Measurements from ENCODE around the gene SLC10A6.
"Not testable (repeated sequence)": the region's sequence is repeated elsewhere in the genome, so short reads cannot be mapped to it uniquely, and the experiment has no call there.

Gene SLC10A6, protein sequence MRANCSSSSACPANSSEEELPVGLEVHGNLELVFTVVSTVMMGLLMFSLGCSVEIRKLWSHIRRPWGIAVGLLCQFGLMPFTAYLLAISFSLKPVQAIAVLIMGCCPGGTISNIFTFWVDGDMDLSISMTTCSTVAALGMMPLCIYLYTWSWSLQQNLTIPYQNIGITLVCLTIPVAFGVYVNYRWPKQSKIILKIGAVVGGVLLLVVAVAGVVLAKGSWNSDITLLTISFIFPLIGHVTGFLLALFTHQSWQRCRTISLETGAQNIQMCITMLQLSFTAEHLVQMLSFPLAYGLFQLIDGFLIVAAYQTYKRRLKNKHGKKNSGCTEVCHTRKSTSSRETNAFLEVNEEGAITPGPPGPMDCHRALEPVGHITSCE

DNA sequence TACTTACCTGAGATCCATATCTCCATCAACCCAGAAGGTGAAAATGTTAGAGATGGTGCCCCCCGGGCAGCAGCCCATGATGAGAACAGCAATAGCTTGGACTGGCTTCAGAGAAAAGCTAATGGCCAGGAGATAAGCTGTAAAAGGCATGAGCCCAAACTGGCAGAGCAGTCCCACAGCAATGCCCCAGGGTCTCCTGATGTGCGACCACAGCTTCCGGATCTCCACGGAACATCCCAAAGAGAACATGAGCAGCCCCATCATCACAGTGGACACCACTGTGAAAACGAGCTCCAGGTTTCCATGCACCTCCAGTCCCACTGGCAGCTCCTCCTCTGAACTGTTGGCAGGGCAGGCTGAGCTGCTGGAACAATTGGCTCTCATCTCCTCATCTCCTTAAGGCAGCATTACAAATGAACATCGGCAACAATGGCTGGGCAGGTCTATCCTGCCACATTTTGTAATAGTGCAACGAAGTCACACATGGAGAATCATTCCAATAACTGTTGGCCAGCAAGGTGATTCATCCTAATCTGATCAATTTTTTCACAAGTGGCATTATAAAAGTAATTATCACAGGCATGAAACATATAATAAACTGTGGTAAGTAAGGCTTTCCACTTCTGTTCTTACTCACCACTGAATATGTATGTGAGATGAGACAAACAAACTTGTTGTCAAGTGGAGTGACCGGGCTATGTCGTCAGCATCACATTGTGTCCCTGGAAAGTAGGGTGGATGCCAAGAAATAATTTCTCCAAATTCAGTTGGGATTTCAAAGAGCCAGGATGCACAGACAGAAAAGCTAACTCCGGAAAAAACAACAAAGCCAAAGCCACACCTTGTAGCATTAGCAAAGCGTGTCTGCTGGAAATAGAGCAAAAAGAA, at the start of gene SLC10A6:
TSS of gene SLC10A6 (minus strand) at position 653 of the 888 bp plus-strand sequence. CDS start at position 384, 269 bp downstream.
- DNase-seq (ENCODE audit: low read depth) = no peak

DNA sequence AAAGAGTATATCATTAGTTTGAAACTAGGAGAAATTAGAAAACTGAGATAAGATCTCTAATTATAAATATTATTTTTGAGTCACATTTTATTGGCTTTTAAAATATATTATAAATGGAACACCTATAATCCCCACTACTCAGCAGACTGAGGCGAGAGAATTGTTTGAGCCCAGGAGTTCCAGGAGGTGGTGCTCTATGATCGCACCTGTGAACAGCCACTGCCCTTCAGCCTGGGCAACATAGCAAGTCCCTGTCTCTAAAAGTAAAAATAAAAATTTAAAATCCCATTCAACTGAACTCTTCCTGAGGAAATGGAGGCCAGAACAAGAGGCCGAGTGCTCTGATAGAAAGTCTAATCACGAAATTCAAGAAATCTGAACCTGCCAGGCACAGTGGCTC, 49.4 kb upstream of the SLC10A6 start:
- no peak for DNase-seq (ENCODE audit: low read depth)

DNA sequence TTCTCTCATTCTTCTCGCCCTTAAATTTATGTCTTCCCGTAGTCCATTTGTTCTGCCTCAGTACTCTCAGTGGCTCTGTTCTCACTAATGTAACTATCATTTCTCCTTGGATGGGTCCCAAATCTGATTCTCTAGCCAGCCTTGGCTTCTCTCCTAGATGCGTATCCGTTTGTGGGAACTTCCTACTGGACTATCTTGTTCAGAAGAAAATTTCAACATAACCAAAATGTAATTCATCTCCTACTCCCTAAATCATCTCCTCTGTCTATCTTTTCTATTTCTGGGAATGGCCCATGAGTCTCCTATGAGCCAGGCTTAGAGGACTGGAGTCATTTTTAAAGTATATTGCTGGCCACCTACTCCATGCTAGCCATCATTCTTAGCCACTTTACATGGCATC, 47.4 kb upstream of the SLC10A6 start:
- no peak for DNase-seq (ENCODE audit: low read depth)

DNA sequence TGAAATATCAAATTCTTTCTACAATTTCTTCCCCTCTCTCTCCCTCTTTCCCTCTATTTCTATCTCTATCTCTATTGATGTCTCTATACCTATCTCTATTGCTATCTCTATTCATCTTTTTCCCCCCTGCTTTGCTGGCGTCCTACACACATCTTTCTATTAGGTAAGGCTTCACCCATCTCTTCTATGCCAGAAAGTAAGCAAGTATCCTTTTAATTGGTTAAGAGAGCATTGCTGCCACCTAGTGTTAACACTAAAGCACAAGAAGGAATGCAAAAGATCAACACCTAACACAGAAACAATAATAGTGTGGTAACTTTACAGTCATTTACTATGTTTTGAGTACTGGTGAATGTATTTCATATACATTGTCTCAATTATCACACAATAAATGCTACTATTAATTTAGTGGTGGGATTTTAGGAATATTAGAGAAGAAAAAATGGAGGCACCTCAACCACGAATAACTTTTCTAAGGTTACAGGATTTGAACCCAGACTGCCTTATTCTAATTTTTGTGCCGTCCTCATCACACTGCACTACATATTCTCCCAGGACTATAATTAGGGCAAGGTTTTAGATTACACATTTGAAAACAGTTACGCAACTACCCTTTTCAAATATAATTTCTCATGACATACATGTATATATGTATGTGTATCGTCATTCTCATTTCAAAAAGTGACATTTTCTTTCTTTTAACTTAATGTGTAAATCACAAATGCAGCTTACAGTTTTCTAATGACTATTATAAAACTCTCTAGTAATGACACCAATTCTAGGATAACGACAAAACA, 46.7 kb upstream of the SLC10A6 start:
- no peak for DNase-seq (ENCODE audit: low read depth)

DNA sequence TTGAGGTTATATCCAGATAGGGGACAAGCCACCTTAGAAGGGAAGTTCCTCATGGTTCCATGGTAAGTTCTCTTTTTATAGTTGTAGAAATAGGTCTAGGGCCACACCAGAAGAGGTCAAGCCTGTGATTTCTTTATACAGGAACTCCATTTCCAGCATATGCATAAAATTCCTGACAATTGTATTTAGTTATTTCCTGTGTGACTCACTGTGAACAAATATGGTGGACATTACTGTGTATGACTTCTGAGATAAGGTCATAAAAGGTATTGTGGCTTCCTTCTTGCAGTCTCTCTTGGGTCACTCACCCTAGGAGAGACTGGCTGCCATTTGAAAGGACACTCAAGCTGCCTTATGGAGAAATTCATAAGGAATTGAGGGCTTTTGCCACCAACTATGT, 45.3 kb upstream of the SLC10A6 start:
- no peak for DNase-seq (ENCODE audit: low read depth)

DNA sequence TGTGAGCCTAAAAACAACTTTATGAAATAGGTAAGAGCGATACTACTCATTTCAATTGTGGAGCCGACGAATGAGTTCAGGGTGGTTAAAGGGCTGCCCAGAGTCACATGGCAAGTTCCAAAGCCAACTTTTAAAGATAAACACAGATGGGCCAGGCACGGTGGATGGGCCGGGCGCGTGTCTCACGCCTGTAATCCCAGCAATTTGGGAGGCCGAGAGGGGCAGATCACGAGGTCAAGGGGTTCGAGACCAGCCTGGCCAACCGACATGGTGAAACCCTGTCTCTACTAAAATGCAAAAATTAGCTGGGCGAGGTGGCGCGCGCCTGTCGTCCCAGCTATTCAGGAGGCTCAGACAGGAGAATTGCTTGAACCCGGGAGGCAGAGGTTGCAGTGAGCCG, 44.0 kb upstream of the SLC10A6 start:
- DNase-seq (ENCODE audit: low read depth) = no peak

DNA sequence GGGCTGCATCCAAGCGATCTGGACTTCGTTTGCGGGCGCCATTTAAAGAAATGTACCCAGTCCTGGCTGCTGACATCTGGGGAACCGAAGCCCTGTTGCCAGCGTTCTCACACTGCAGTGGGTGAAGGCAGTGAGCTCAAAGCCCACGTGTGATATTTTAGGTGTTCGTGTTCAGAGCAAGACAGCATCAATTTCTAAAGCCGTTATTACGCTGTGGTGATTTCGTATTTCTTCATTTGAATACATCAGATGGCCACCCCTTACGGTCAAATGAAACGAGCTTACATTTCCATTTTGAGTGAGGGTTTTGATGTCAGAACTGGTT, 43.4 kb upstream of the SLC10A6 start:
- DNase-seq (ENCODE audit: low read depth) = no peak

DNA sequence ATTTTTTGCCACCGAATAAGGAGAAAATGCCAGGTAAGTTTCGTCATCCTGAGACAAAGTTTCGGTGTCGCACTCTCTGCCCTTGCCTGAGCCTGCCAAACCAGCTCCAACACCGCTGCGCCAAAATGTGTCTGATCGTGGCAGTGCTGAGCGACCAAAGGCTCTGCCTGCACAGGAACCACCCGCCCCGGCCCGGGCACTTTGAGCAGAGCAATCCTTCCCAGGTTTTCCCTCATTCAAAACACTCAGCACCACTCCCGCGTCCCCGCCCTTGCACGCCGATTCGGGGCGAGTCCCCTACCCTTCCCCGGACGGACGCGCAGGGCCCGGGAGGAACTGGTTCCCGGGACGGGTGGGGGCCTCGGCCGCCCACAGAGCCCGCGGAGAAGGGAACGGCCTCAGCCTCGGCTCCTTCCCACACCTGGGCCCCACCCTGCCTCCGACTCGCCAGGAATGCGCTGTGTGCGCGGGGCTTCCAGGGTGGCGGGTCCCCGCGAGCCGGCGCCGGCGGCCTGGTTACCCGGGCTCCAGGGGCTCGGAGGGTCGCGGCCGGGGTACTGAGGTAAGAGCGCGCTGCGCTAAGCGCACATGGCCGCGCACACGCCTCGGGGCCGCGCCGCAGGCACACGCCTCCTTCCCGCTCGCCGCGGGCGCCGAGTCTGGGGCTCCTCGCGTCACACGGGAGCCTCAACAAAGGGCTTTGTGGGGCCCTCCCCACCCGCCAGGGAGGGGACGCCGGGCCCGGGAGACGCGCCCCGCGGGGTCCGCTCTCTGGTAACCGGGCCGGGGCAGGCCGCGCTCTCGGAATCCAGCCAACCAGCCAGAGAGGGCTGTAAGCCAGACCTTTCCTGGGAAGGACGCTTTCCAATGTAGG, 42.8 kb upstream of the SLC10A6 start, which contains the start of gene C4orf36:
TSS of gene C4orf36 (minus strand) at position 661 of the 874 bp plus-strand sequence. CDS start 902 bp downstream, outside the sequence.
- DNase-seq (ENCODE audit: low read depth) = no peak

DNA sequence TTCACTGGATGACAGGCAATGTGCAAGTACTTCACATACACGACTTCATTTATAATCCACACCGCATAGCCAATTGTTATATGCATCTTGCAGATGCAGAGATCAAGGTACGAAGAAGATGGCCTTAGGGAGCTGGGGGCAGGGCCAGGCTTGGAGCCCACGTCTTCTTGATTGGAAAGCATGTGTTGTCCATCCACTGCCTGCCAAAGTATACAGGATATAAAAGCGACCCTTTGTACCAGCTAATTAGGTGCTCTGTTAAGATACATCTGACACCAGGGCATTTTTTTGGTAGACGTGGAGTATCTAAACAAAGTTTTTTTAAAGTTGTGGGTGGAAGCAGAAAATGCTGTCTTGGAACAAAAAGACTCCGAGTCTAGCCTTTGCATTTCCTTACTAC, 41.6 kb upstream of the SLC10A6 start:
- DNase-seq (ENCODE audit: low read depth) = no peak

DNA sequence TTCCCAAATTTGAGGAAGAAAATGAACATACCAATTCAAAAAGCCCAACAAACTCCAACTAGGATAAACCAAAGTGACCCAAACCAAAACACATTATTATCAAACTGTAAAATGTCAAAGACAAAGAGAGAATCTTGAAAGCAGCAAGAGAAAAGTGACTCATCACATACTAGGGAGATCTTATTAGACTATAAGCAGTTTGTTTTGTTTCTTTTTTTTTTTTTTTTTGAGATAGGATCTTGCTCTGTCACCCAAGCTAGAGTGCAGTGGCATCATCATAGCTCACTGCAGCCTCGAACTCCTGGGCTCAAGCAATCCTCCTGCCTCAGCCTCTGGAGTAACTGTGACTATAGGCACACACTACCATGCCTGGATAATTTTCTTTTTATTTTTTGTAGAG, 30.5 kb upstream of the SLC10A6 start:
- DNase-seq (ENCODE audit: low read depth) = no peak

DNA sequence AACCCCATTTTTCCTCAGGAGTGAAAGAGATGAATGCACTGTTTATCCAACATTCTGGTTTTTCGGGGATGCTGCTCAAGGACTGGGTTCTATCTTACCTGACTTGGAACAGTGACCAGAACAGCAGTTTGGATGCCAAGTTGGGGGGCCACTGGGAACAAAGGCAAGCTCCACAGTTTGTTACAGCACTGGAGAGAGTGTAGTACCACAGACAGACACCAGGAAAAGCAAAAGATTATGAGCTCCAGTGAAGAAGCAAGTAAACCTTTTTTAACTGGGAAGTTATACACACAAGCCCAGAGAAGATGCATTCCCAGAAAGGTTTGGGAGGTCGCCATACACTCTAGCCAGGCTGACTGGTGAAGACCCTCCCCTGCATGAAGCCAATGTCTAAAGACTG, 29.5 kb upstream of the SLC10A6 start:
- no peak for DNase-seq (ENCODE audit: low read depth)

DNA sequence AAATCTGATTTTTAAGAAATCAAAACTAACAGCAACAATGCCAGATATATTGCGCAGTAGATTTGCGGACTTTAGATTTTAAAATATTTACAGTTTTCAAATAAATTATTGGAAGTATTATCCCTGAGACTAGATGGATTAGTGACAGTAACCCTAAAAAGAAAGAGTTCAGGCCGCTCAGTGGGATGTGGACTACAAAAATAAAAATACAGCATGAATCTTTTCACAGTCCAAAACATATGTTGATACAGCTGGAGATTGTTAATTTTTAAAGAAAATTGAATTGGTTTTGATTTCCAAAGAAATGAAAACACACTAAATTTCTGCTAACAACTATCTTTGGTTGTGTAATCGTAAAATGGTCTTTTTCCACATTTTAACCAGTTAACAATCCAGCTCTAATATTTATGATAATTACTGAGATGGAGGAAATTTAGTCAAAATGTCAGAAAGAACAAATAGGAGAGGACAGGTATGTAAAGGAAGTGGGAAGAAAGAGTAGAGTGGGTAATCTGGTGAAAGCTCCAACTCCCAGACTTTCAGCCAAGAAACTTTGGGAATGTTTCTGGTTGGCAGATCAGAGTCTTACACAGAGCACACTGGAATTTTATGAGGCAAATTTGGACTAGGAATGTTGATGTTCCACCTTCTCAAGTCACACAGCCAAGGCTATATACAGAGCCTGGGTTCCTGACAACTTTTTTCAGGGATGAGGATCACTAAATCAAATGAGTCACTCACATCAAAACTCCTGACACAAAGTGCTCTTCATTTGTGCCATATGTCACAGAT, 27.9 kb upstream of the SLC10A6 start:
- DNase-seq (ENCODE audit: low read depth) = no peak

DNA sequence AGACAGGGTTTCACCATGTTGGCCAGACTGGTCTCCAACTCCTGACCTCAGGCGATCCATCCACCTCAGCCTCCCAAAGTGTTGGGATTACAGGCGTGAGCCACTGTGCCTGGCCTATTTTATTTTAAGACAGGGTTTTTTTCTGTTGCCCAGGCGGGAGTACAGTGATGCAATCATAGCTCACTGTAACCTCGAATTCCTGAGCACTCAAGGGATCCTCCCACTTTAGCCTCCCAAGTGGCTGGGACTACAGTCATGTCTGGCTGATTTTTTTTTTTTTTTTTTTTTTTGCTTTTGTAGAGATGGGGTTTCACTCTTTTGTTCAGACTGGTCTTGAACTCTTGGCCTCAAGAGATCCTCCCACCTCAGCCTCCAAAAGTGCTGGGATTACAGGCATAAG, 26.3 kb upstream of the SLC10A6 start:
- DNase-seq (ENCODE audit: low read depth) = not testable (repeated sequence)

DNA sequence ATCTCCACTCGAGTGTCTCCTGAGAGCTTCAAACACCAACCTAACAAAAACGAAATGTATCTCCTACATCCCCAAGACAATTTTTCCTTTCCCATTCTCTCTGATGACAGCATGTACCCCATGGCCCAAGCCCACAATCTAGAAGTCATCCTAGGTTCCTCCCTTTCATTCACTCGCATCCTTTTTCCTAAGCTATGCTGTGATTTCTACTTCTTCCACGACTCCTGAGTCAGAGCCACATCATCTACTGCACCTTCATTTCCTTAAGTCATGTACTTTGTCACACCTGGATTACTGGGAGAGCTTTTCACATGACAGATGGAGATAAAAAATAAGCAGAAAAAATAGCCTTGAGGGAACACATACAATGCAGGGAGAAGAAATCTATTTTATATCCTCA, 23.0 kb upstream of the SLC10A6 start:
- DNase-seq (ENCODE audit: low read depth) = no peak

DNA sequence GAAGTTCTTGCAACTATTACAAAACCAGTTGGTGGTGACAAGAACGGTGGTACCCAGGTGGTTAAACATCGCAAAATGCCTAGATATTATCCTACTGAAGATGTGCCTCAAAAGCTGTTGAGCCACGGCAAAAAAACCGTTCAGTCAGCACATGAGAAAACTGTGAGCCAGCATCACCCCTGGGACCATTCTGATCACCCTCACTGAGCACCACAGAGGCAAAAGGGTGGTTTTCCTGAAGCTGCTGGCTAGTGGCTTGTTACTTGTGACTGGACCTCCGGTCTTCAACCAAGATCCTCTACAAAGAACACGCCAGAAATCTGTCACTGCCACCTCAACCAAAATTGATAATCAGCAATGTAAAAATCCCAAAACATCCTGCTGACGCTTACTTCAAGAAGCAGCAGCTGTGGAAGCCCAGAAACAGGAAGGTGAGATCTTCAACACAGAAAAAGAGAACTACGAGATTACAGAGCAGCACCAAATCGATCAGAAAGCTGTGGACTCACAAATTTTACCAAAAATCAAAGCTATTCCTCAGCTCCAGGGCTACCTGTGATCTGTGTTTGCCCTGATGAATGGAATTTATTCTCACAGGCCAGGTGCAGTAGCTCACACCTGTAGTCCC, 21.4 kb upstream of the SLC10A6 start:
- DNase-seq (ENCODE audit: low read depth) = no peak

DNA sequence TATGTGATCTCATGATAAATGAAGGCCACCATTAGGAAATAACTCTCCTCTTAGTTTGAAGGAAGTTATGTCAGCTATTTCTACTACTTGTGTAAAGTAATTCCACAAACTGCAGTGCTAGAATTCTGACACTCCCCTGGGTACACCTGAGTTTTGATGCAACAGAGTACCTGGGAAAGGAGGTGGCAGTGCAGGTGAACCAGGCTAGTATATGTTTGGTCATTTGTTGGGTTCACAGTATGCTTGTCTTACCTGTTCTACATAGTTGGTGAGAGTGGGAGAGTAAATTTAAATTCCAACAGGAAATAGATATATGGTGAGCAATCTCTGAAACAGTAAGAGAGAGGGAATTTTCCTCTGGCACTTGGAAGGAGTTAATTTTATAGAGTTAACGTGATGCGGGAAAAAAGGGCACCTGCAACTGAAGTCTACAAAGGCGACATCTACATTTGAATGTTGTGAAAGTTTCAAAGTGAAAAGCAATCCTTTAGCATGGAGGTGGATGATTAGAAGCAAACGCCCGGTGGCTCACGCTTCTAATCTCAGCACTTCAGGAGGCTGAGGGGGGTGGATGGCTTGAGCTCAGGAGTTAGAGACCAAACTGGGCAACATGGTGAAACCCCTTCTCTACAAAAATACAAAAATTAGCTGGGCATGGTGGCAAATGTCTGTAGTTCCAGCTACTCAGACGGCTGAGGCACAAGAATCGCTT, 8.3 kb upstream of the SLC10A6 start:
- no peak for DNase-seq (ENCODE audit: low read depth)

DNA sequence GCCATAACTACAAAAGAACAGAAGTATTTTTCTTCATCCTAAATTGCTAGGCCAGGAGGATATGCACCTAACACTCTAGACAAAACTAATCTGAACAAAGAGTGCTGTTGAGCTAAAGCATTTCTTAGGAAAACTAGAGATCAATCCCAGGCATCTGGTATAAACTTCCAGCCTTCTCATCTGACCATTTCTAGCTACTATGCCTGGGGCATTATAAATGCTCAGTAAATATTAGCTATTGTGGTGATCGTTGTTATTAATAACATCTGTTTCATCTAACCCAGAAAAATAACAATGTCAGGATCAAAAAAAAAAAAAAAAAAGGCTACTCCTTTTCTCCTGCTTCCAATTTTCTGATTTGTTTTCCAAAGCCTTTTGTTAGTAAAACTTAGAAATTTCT, 7.7 kb upstream of the SLC10A6 start:
- DNase-seq (ENCODE audit: low read depth) = no peak

DNA sequence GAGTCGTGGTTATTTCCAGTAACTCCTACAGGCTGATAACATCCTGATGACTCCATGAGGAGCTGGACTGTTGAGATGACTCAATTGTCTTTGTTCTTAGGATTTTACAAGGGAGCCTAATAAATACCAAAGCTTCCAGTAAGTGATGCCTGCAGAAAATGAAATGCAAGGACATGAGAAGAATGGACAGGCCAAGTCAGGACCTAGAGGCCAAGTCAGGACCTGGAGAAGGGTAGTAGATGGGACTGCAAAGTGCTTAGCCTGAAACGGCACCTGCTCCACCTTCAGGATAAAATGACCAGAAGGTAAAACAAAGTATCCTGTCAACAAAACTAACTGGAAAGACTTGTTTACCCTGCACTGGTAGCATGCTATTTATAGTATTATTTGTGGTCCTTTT, 6.4 kb upstream of the SLC10A6 start:
- peak; percentile 29 for DNase-seq (ENCODE audit: low read depth)

DNA sequence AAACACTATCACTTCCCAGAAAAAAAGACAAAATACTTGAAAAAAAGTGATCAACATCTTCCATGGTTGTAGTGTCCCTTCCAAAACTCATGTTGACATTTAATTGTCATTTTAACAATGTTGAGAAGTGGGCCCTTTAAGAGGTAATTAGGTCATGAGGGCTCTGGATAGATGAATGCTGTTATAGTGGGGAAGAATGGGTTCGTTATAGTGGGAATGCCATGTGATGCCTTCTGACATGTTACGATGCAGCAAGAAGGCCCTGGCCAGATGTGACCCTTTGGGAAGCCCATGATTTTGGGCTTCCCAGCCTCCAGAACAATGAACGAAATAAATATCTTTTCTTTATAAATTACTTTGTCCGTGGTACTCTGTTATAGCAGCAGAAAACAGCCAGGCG, 4.0 kb upstream of the SLC10A6 start:
- no peak for DNase-seq (ENCODE audit: low read depth)

DNA sequence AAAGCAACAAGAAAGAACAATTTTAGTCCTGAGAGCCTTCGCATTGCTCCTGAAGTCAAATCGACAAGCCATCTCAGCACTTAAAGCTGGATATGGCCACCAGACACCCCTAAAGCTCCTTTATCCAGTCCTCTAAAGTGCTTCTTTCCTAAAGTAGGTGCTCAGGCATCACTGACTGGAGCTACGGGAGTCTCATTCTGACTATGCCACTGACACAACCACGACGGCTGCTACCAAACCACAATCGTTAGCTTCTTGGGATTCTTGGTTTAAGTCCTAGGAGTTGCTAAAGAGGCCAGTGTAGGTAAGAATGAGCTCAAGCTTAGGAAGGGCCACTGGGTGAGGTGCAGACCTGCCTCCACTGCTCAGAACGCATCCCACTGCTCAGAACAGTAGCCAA, 1.0 kb downstream of the SLC10A6 start:
- DNase-seq (ENCODE audit: low read depth) = no peak

All from HS-5 (cell line).